DOHH2 (cell line): ENCODE results near the gene AMZ1.
"Not testable (repeated sequence)": the region's sequence is repeated elsewhere in the genome, so short reads cannot be mapped to it uniquely, and the experiment has no call there.

Experiments used
- H3F3A ChIP-seq: fragments of 200-600 bp; sonication (generic), shearing (Covaris generic); 2 replicates; pipeline ENCODE4 v1.6.0; 2016; ENCODE audit warnings: antibody characterized with exemption, mild to moderate bottlenecking; ENCODE audit not compliant: control insufficient read depth, insufficient read depth
- H3K27ac ChIP-seq: fragments of 200-600 bp; sonication (generic); 2 replicates; pipeline ENCODE4 v1.5.1; 2014; ENCODE audit warnings: low read depth, mild to moderate bottlenecking, low read length, moderate library complexity
- H3K27me3 ChIP-seq: fragments of 200-600 bp; sonication (generic); 2 replicates; pipeline ENCODE4 v1.6.1; 2014; ENCODE audit warnings: mild to moderate bottlenecking, low read length, mixed read lengths; ENCODE audit not compliant: control insufficient read depth
- H3K36me3 ChIP-seq: fragments of 200-600 bp; sonication (generic); 2 replicates; pipeline ENCODE4 v1.6.1; 2014; ENCODE audit warnings: mild to moderate bottlenecking, low read length, moderate library complexity, mixed read lengths; ENCODE audit not compliant: control insufficient read depth
- H3K4me1 ChIP-seq: fragments of 200-600 bp; sonication (generic); 2 replicates; pipeline ENCODE4 v1.6.1; 2014; ENCODE audit warnings: mild to moderate bottlenecking, low read length, mixed read lengths; ENCODE audit not compliant: control insufficient read depth
- H3K4me2 ChIP-seq: fragments of 200-600 bp; sonication (generic); 2 replicates; pipeline ENCODE4 v1.6.0; 2014; ENCODE audit warnings: mild to moderate bottlenecking, low read length, moderate library complexity
- H3K4me3 ChIP-seq: fragments of 200-600 bp; sonication (generic); 2 replicates; pipeline ENCODE4 v1.5.1; 2014; ENCODE audit warnings: mild to moderate bottlenecking, low read length, mixed read lengths
- H3K79me2 ChIP-seq: fragments of 200-600 bp; sonication (generic); 2 replicates; pipeline ENCODE4 v1.6.1; 2014; ENCODE audit warnings: mild to moderate bottlenecking, low read length, mixed read lengths; ENCODE audit not compliant: control insufficient read depth
- H3K9me2 ChIP-seq: fragments of 200-600 bp; sonication (generic); replicated peaks from 2 replicates; pipeline ENCODE4 v1.6.1; 2014; ENCODE audit warnings: mild to moderate bottlenecking, low read length, mixed read lengths; ENCODE audit not compliant: control insufficient read depth
- H3K9me3 ChIP-seq: fragments of 200-600 bp; sonication (generic); 2 replicates; pipeline ENCODE4 v1.6.1; 2014; ENCODE audit warnings: antibody characterized with exemption, low read length, mixed read lengths; ENCODE audit not compliant: control insufficient read depth, insufficient read depth
- H4K20me1 ChIP-seq: fragments of 200-600 bp; sonication (generic); 2 replicates; pipeline ENCODE4 v1.6.0; 2014; ENCODE audit warnings: low read depth, mild to moderate bottlenecking, antibody characterized with exemption, low read length, moderate library complexity; ENCODE audit not compliant: control insufficient read depth, insufficient read depth
- CTCF ChIP-seq: fragments of 200-600 bp; sonication (generic); IDR thresholded peaks from one replicate; pipeline ENCODE4 v1.5.1; 2014; ENCODE audit warnings: antibody characterized with exemption, mild to moderate bottlenecking, low read depth, low read length; ENCODE audit not compliant: poor library complexity, severe bottlenecking
- EZH2phosphoT487 ChIP-seq: fragments of 200-600 bp; sonication (generic); IDR thresholded peaks from 2 replicates; pipeline ENCODE4 v1.6.1; 2017; ENCODE audit warnings: borderline replicate concordance, mild to moderate bottlenecking, antibody characterized with exemption, low read length, moderate library complexity, mixed read lengths

AMZ1 gene

GRCh38 chr7:2692543-2692942 is 4.5 kb downstream of the AMZ1 start:
- Histone ChIP-seq H3K36me3 (no peaks in the 10 kb centered on the region), H3K4me1 (peaks cover 54% of the 10 kb centered on the region), H3K27me3 (peaks cover 32% of the 10 kb centered on the region), H3K4me2 (no peak overlapping the region), H3K79me2 (no peaks in the 10 kb centered on the region), H4K20me1 (no peaks in the 10 kb centered on the region), H3F3A (0 out of 2 replicates have a peak, but pooled peaks cover 1% of the 10 kb centered on the region), H3K4me3 (no peak overlapping the region), H3K9me2 (no peaks in the 10 kb centered on the region), H3K27ac (no peak overlapping the region), H3K9me3 (no peaks in the 10 kb centered on the region)
- TF ChIP-seq CTCF = no peak
- TF ChIP-seq EZH2phosphoT487 = no peak

- H3K36me3 ChIP-seq, H3K9me3 ChIP-seq, H4K20me1 ChIP-seq, H3K9me2 ChIP-seq, H3F3A ChIP-seq, H3K79me2 ChIP-seq: not testable (repeated sequence)
- peak overlapping the region; percentile 55 for H3K4me2 ChIP-seq
- peak overlapping the region; percentile 50 for H3K27ac ChIP-seq
- peaks cover 25% of the 10 kb centered on the region for H3K27me3 ChIP-seq
- peaks cover 64% of the 10 kb centered on the region for H3K4me1 ChIP-seq
- peak overlapping the region; percentile 31 for H3K4me3 ChIP-seq
Observed at GRCh38 chr7:2693420-2694121, 5.6 kb downstream of the AMZ1 start.

- Histone ChIP-seq H3K27me3 (peaks cover 20% of the 10 kb centered on the region), H3K4me3 (peak overlapping the region; percentile 31), H3K4me2 (peak overlapping the region; percentile 55), H3K4me1 (peaks cover 64% of the 10 kb centered on the region), H3K27ac (peak overlapping the region; percentile 50), H3F3A (peaks cover 11% of the 10 kb centered on the region)
- H3K9me2 ChIP-seq, H3K79me2 ChIP-seq, H3K9me3 ChIP-seq, H4K20me1 ChIP-seq, H3K36me3 ChIP-seq: not testable (repeated sequence)
Observed at GRCh38 chr7:2694122-2694436, 6.1 kb downstream of the AMZ1 start.

GRCh38 chr7:2698581-2699288 is 10.7 kb downstream of the AMZ1 start:
- peak overlapping the region; percentile 87 for H3K27ac ChIP-seq
- H3K36me3 ChIP-seq = no peaks in the 10 kb centered on the region
- peak overlapping the region; percentile 65 for H3K4me3 ChIP-seq
- no peaks in the 10 kb centered on the region for H3K9me3 ChIP-seq
- TF ChIP-seq CTCF (no peak), EZH2phosphoT487 (no peak)
- H3K79me2 ChIP-seq = no peaks in the 10 kb centered on the region
- peaks cover 18% of the 10 kb centered on the region for H3F3A ChIP-seq
- peaks cover 63% of the 10 kb centered on the region for H3K4me1 ChIP-seq
- H3K9me2 ChIP-seq = no peaks in the 10 kb centered on the region
- peak overlapping the region; percentile 81 for H3K4me2 ChIP-seq
- no peaks in the 10 kb centered on the region for H4K20me1 ChIP-seq
- no peaks in the 10 kb centered on the region for H3K27me3 ChIP-seq
